ENCODE measurements around the gene TENM3.

GRCh38 chr4:182292612-182293011 is 49.4 kb downstream of the TENM3 start:
- TF ChIP-seq CHD2 (IDR thresholded peaks at IDR 0.05; ENCODE audit: low read length): no peak
- no peak for TF ChIP-seq POLR2AphosphoS5 (IDR thresholded peaks at IDR 0.05; ENCODE audit: low read depth, low read length)
- no peak for TF ChIP-seq POLR2A (IDR thresholded peaks at IDR 0.05; ENCODE audit: control extremely low read depth in 1 of 2, low read depth in 2 of 2, low read length in 2 of 2)
- TF ChIP-seq HDAC2 (IDR thresholded peaks at IDR 0.05; ENCODE audit: borderline replicate concordance in 1 of 2, low read depth in 2 of 2, low read length in 2 of 2): no peak
- TF ChIP-seq CTCF (IDR thresholded peaks at IDR 0.05; ENCODE audit: control extremely low read depth in 1 of 3, insufficient read depth in 1 of 3, low read depth in 1 of 3, low read length in 3 of 3): no peak
- no peak for TF ChIP-seq SP1 (IDR thresholded peaks at IDR 0.05; ENCODE audit: low read depth, low read length)
- no peak for TF ChIP-seq USF2 (IDR thresholded peaks at IDR 0.05; ENCODE audit: low read length)
- TF ChIP-seq TBP (IDR thresholded peaks at IDR 0.05; ENCODE audit: low read depth, low read length): no peak
